Stomach (tissue), 4 donors: ENCODE measurements around the gene BTBD6.

Source experiments
- POLR2A ChIP-seq, 4 donors: fragments of 450-650 bp; IDR thresholded peaks; one replicate each; pipeline ENCODE4 v1.6.1; 2016; ENCODE audit warnings: antibody characterized with exemption in 4 of 4, control low read depth in 2 of 4, mild to moderate bottlenecking in 1 of 4, moderate library complexity in 1 of 4
- TF ChIP-seq, protein P1 (sequence below), 7 experiments: fragments of 450-650 bp in 4 of 7; fragments of 200-600 bp in 3 of 7; sonication (generic) in 3 of 7; IDR thresholded peaks; one replicate each; pipeline ENCODE4 v1.5.1; 2016 to 2019; ENCODE audit warnings: antibody characterized with exemption in 7 of 7, control low read depth in 2 of 7, mild to moderate bottlenecking in 1 of 7

DNA sequence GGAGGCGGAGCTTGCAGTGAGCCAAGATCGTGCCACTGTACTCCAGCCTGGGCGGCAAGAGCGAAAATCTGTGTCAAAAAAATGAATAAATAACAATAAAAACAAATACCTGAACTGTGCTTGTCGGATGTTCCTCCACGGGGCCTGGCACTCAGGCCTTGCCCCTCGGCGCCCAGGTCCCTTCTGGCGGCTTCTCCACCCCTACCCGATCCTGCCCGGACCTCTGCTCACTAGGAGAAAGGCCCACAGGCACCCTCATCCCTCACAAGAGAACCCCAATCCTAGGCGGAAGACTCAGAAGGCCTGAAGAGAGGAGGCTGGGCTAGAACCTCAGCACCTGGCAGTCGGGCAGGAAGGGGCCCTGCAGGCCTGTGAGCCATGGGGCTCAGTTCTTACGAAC lies 21.0 kb upstream of the BTBD6 start:
- TF ChIP-seq, protein P1, sequence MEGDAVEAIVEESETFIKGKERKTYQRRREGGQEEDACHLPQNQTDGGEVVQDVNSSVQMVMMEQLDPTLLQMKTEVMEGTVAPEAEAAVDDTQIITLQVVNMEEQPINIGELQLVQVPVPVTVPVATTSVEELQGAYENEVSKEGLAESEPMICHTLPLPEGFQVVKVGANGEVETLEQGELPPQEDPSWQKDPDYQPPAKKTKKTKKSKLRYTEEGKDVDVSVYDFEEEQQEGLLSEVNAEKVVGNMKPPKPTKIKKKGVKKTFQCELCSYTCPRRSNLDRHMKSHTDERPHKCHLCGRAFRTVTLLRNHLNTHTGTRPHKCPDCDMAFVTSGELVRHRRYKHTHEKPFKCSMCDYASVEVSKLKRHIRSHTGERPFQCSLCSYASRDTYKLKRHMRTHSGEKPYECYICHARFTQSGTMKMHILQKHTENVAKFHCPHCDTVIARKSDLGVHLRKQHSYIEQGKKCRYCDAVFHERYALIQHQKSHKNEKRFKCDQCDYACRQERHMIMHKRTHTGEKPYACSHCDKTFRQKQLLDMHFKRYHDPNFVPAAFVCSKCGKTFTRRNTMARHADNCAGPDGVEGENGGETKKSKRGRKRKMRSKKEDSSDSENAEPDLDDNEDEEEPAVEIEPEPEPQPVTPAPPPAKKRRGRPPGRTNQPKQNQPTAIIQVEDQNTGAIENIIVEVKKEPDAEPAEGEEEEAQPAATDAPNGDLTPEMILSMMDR (IDR thresholded peaks at IDR 0.05): no peak
- no peak for TF ChIP-seq POLR2A (IDR thresholded peaks at IDR 0.05)
